ENCODE results near the gene ZNF140. TPM values are rescaled to one million over a fixed set of nuclear protein-coding genes. Genes with fewer than 3 reads are reported as not detected.

The ZNF140 gene
- total RNA-seq, 2 donors from 2014 or later, result 19.0 to 20.9 TPM

- H3K36me3 ChIP-seq (ENCODE audit: control insufficient read depth, insufficient read depth, low read length), result no peaks in the 10 kb centered on the region
- DNase-seq, result no peak
- H3K9me3 ChIP-seq (ENCODE audit: control insufficient read depth, low read length), result peaks cover 74% of the 10 kb centered on the region
- 100% methylated on average over 1 of the region's 2 CpGs; no CpG with 5 or more reads in 1 of the 2 experiments for WGBS, 2 experiments (ENCODE audit: insufficient coverage in 1 of 2, insufficient read length in 1 of 2)
- no peak overlapping the region for H3K27ac ChIP-seq (ENCODE audit: low read depth, low read length)
- H3K4me1 Mint-ChIP-seq, result no peaks in the 10 kb centered on the region
- H3K27ac Mint-ChIP-seq, result no peak overlapping the region
- H3K9ac ChIP-seq (ENCODE audit: extremely low read depth, low read length, poor library complexity, severe bottlenecking), result no peak overlapping the region
- H3K36me3 Mint-ChIP-seq (ENCODE audit: low read depth), result no peaks in the 10 kb centered on the region
- no peaks in the 10 kb centered on the region for H3K4me1 ChIP-seq (ENCODE audit: control insufficient read depth, insufficient read depth, low read length)
- H3K27me3 ChIP-seq (ENCODE audit: control insufficient read depth, insufficient read depth, low read length, poor library complexity, severe bottlenecking), result no peaks in the 10 kb centered on the region
- H3K9me3 Mint-ChIP-seq, result peaks cover 52% of the 10 kb centered on the region
- no peaks in the 10 kb centered on the region for H3K27me3 Mint-ChIP-seq (ENCODE audit: insufficient read depth)
- H3K4me3 Mint-ChIP-seq, result no peak overlapping the region
- TF ChIP-seq CTCF (conservative IDR thresholded peaks at IDR 0.05), result no peak
- H3K4me3 ChIP-seq (ENCODE audit: low read length), result no peak overlapping the region
These were observed 6.9 kb upstream of the ZNF140 start for GRCh38 chr12:133073836-133074235.

GRCh38 chr12:133080026-133080367 lies 726 bp upstream of the ZNF140 start:
- peaks cover 82% of the 10 kb centered on the region for H3K9me3 ChIP-seq (ENCODE audit: control insufficient read depth, low read length)

GRCh38 chr12:133081159-133081780 lies 547 bp downstream of the ZNF140 start:
- Mint-ChIP-seq H3K27ac (no peak overlapping the region), H3K4me3 (no peak overlapping the region), H3K9me3 (peaks cover 41% of the 10 kb centered on the region), H3K36me3 (ENCODE audit: low read depth) (peaks cover 52% of the 10 kb centered on the region), H3K27me3 (ENCODE audit: insufficient read depth) (no peaks in the 10 kb centered on the region), H3K4me1 (no peaks in the 10 kb centered on the region)
- no peaks in the 10 kb centered on the region for H3K4me1 ChIP-seq (ENCODE audit: control insufficient read depth, insufficient read depth, low read length)
- peak overlapping the region; percentile 94 for H3K4me3 ChIP-seq (ENCODE audit: low read length)
- 37 to 90% methylated on average over 2 to 17 of the region's 17 CpGs for WGBS, 2 experiments (ENCODE audit: insufficient coverage in 1 of 2, insufficient read length in 1 of 2)
- peaks cover 84% of the 10 kb centered on the region for H3K9me3 ChIP-seq (ENCODE audit: control insufficient read depth, low read length)
- peaks cover 47% of the 10 kb centered on the region for H3K36me3 ChIP-seq (ENCODE audit: control insufficient read depth, insufficient read depth, low read length)
- no peaks in the 10 kb centered on the region for H3K27me3 ChIP-seq (ENCODE audit: control insufficient read depth, insufficient read depth, low read length, poor library complexity, severe bottlenecking)
- DNase-seq, result peak; percentile 56
- no peak for TF ChIP-seq CTCF (conservative IDR thresholded peaks at IDR 0.05)
- peak overlapping the region; percentile 99 for H3K9ac ChIP-seq (ENCODE audit: extremely low read depth, low read length, poor library complexity, severe bottlenecking)
- peak overlapping the region; percentile 100 for H3K27ac ChIP-seq (ENCODE audit: low read depth, low read length)

More at GRCh38 chr12:133080026-133080367, 726 bp upstream of the ZNF140 start:
- Mint-ChIP-seq H3K36me3 (ENCODE audit: low read depth) (peaks cover 39% of the 10 kb centered on the region), H3K27me3 (ENCODE audit: insufficient read depth) (no peaks in the 10 kb centered on the region), H3K9me3 (peaks cover 43% of the 10 kb centered on the region), H3K27ac (no peak overlapping the region), H3K4me3 (no peak overlapping the region), H3K4me1 (no peaks in the 10 kb centered on the region)
- Histone ChIP-seq H3K27me3 (ENCODE audit: control insufficient read depth, insufficient read depth, low read length, poor library complexity, severe bottlenecking) (no peaks in the 10 kb centered on the region), H3K4me1 (ENCODE audit: control insufficient read depth, insufficient read depth, low read length) (no peaks in the 10 kb centered on the region), H3K27ac (ENCODE audit: low read depth, low read length) (peak overlapping the region; percentile 100), H3K36me3 (ENCODE audit: control insufficient read depth, insufficient read depth, low read length) (peaks cover 34% of the 10 kb centered on the region), H3K4me3 (ENCODE audit: low read length) (peak overlapping the region; percentile 94), H3K9ac (ENCODE audit: extremely low read depth, low read length, poor library complexity, severe bottlenecking) (peak overlapping the region; percentile 99)
- WGBS, 2 experiments (ENCODE audit: insufficient coverage in 1 of 2, insufficient read length in 1 of 2), result 0 to 2% methylated on average over 10 to 22 of the region's 22 CpGs
- no peak for TF ChIP-seq CTCF (conservative IDR thresholded peaks at IDR 0.05)
- peak; percentile 100 for DNase-seq
